GM23248 (cell line): ENCODE results near the gene COPS3.

Source experiments
- EZH2 ChIP-seq: fragments of 200-600 bp; sonication (generic); IDR thresholded peaks from 2 replicates; pipeline ENCODE4 v1.6.1; 2018; ENCODE audit warnings: antibody characterized with exemption, mild to moderate bottlenecking; ENCODE audit not compliant: insufficient read depth, poor library complexity, severe bottlenecking
- EZH2phosphoT487 ChIP-seq: fragments of 200-600 bp; sonication (generic); IDR thresholded peaks from 2 replicates; pipeline ENCODE4 v1.6.1; 2018; ENCODE audit warnings: antibody characterized with exemption, moderate library complexity, mild to moderate bottlenecking, low read depth; ENCODE audit not compliant: insufficient read depth

DNA sequence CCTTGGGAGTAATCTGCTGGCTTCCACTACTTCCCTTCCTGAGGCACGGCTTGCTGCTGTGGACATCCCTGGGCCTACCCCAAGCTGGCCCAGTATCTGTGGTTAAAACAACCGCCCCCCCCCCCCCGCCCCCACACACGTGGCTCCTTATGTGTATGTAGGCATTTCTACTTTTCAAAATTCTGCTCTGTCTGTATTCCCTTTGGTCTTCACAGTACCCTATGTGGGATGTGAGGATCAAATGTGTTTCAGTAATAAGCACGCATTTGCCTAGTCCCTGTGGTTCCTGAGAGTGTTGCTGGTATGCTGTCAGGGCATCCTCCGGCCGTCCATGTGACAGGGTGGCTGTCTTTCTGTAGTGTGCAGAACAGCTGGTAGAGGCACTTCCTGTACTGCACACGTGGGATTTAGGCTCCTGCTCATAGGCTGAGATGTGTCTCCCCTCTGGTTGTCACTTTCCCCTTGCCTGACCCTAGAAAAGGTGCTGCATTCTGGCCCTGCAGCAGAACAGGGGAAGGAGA lies 24.3 kb upstream of the COPS3 start:
- TF ChIP-seq EZH2 (no peak), EZH2phosphoT487 (no peak)
